Left ventricle myocardium inferior (tissue), 1 donor: ENCODE results near the gene ECEL1. TPM values are rescaled to one million over a fixed set of nuclear protein-coding genes. Genes with fewer than 3 reads are reported as not detected.

Source experiments
- DNase-seq: peaks from one replicate; pipeline ENCODE4 v3.0.0-alpha.2; 2020
- H3K27ac ChIP-seq: fragments of 200-600 bp; replicated peaks from 2 replicates; pipeline ENCODE4 v1.8.0; 2021
- H3K27me3 ChIP-seq: fragments of 200-600 bp; 2 replicates; pipeline ENCODE4 v1.8.0; 2021; ENCODE audit warnings: low read depth
- H3K36me3 ChIP-seq: fragments of 200-600 bp; 2 replicates; pipeline ENCODE4 v1.8.0; 2021
- H3K4me1 ChIP-seq: fragments of 200-600 bp; 2 replicates; pipeline ENCODE4 v1.8.0; 2021
- H3K4me3 ChIP-seq: fragments of 200-600 bp; 2 replicates; pipeline ENCODE4 v1.8.0; 2021; ENCODE audit warnings: mild to moderate bottlenecking, moderate library complexity
- H3K9me3 ChIP-seq: fragments of 200-600 bp; replicated peaks from 2 replicates; pipeline ENCODE4 v1.8.0; 2021
- intact Hi-C: fragments of 100-400 bp; cut with micrococcal nuclease; formaldehyde crosslinking; loops from one replicate; pipeline ENCODE4 v1.11.0; 2022
- total RNA-seq: library from RNA; stranded (reverse); fragmentation: NEBNext Ultra II Directional; extraction: Animal tissue kit (Norgen Biotek cat#: 25700); gene quantifications from one replicate; pipeline ENCODE4 v1.2.1, GENCODE V29; 2021
- TF ChIP-seq, protein P1 (sequence below): fragments of 200-600 bp; IDR thresholded peaks from 2 replicates; pipeline ENCODE4 v1.8.0; 2021; ENCODE audit warnings: antibody characterized with exemption, mild to moderate bottlenecking, borderline replicate concordance
- donor health status: DM: no; HTN: yes; CAD: no; lungs with severe emphysema.

The ECEL1 gene
- total RNA-seq, 1 donor from 2014 or later = not detected

DNA sequence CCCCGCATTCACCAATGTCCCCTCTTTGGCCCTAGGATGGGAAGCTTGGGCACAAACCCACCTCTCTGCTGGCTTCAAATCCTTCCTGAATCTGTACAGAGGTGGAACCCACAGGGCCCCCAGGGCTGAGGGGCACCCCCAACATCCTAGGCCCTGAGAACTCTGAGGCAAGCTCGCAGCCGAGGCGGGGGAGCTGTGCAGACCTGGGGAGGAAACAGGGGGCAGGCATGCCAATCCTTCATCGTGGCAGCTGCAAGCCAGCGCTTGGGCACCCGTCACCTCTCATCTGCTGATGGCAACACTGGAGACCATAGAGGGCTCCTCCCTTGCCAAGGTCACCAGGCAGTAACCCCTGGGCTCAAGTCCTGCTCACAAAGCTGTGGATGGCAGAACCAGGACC is 10.8 kb downstream of the ECEL1 start:
- no peaks in the 10 kb centered on the region for H3K36me3 ChIP-seq
- intact Hi-C loops = no loop called here
- no peak for DNase-seq
- no peak overlapping the region for H3K4me3 ChIP-seq
- TF ChIP-seq, protein P1, sequence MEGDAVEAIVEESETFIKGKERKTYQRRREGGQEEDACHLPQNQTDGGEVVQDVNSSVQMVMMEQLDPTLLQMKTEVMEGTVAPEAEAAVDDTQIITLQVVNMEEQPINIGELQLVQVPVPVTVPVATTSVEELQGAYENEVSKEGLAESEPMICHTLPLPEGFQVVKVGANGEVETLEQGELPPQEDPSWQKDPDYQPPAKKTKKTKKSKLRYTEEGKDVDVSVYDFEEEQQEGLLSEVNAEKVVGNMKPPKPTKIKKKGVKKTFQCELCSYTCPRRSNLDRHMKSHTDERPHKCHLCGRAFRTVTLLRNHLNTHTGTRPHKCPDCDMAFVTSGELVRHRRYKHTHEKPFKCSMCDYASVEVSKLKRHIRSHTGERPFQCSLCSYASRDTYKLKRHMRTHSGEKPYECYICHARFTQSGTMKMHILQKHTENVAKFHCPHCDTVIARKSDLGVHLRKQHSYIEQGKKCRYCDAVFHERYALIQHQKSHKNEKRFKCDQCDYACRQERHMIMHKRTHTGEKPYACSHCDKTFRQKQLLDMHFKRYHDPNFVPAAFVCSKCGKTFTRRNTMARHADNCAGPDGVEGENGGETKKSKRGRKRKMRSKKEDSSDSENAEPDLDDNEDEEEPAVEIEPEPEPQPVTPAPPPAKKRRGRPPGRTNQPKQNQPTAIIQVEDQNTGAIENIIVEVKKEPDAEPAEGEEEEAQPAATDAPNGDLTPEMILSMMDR = no peak
- peaks cover 8% of the 10 kb centered on the region for H3K9me3 ChIP-seq
- H3K27ac ChIP-seq = no peak overlapping the region
- H3K27me3 ChIP-seq = peaks cover 96% of the 10 kb centered on the region
- H3K4me1 ChIP-seq = no peaks in the 10 kb centered on the region

DNA sequence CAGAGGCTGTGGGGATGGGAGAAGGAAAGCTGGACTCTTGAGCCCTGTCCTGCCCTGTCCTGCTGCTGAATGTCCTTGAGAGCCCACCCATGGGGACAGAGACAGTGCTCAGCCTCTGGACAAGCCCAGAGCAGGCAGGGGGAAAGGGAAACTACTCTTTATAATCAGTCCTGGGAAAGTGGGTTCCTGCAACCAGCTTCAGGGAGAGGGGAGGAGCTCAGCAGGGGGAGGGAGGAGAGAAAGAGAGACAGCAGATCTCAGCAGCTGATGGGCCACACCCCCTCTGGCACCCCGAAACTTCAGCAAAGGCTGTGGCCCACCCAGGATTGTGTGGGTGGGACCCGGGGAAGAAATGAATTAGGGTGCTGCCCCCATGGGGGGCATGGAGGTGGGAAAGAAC is 11.6 kb downstream of the ECEL1 start:
- Histone ChIP-seq H3K4me1 (no peaks in the 10 kb centered on the region), H3K27ac (no peak overlapping the region), H3K27me3 (peaks cover 90% of the 10 kb centered on the region), H3K36me3 (no peaks in the 10 kb centered on the region), H3K4me3 (no peak overlapping the region), H3K9me3 (peaks cover 10% of the 10 kb centered on the region)
- intact Hi-C loops = no loop called here
- peak; percentile 3 for DNase-seq
- TF ChIP-seq, protein P1 = no peak

DNA sequence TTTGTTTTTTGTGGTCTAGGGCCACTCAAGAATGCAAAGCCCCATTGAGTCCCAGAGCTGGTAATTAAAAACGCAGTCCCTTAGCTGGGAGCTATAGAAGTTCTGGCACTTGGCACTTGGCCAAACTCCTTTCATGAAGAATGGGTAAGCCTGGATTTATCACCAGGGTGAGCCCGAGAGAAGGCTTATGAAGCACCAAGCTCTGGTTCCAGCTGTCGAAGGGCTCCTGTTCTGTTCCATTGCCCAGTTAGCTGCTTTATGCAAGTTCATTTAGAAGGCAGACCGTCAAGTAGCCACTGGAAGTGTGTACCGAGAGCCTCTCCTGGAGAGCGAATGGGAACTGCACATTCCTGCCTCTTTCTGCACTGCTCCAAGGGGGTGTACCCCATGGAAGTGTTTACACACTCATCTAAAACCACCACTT is 14.2 kb downstream of the ECEL1 start:
- peaks cover 85% of the 10 kb centered on the region for H3K27me3 ChIP-seq
- peaks cover 10% of the 10 kb centered on the region for H3K9me3 ChIP-seq
- H3K4me3 ChIP-seq = no peak overlapping the region
- no peaks in the 10 kb centered on the region for H3K4me1 ChIP-seq
- H3K36me3 ChIP-seq = no peaks in the 10 kb centered on the region
- intact Hi-C loops = no loop called here
- DNase-seq = no peak
- TF ChIP-seq, protein P1 = no peak
- no peak overlapping the region for H3K27ac ChIP-seq

DNA sequence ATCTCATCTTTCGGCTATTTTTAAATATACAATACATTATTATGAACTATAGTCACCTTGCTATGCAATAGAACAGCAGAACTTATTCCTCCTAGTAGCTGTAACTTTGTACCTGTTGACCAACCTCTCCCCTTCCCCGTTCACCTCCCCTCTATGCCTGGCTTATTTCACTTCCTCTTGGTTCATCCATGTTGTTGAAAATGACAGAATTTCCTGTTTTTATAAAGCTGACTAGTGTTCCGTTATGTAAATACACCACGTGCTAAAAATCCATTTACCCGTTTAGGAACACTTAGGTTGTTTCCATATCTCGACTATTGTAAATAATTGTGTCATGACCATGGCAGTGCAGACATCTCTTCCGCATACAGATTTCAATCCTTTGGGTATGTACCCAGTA is 21.4 kb downstream of the ECEL1 start:
- no peaks in the 10 kb centered on the region for H3K36me3 ChIP-seq
- no peak overlapping the region for H3K27ac ChIP-seq
- TF ChIP-seq, protein P1 = no peak
- H3K4me3 ChIP-seq = no peak overlapping the region
- H3K4me1 ChIP-seq = no peaks in the 10 kb centered on the region
- H3K27me3 ChIP-seq = peaks cover 58% of the 10 kb centered on the region
- DNase-seq = no peak
- intact Hi-C loops = no loop called here
- peaks cover 4% of the 10 kb centered on the region for H3K9me3 ChIP-seq

DNA sequence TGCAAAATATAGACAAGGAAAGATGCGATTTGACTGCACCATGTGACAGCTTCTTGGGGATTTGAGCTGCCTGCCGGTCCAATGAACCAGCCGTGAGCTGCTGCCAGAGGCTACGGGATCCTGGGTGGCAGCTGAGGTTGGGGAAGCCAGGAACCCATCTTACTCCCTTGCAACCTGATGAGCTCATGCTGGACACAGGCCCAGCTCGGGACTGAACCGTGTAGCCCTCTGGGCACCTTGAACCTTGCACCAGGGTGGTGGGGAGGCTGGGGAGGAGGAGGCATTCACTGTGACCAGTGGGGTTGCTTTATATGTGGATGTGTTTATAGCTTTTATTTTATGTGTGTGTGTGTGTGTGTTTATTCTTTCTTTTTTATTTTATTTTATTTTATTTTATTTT is 22.6 kb downstream of the ECEL1 start:
- TF ChIP-seq, protein P1 = no peak
- no peak for DNase-seq

DNA sequence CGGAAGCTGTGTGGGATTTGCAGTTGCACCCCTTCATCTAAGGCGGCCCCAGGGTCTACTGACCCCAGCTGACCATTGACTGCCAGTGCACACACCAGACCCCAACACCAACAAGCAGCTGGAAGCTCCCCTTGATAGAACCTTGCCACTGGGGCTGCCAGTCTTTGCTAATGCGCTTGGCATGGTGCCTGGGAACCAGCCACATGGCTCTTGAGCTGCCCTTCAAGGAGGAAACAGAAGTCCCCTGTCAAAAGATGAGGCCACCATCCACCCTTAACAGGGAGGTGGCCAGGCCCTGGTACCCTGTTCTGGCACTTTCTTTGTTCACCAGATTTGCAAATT is 23.1 kb downstream of the ECEL1 start:
- no peaks in the 10 kb centered on the region for H3K4me1 ChIP-seq
- no peak for DNase-seq
- H3K4me3 ChIP-seq = no peak overlapping the region
- intact Hi-C loops = no loop called here
- no peaks in the 10 kb centered on the region for H3K36me3 ChIP-seq
- H3K27ac ChIP-seq = no peak overlapping the region
- peaks cover 58% of the 10 kb centered on the region for H3K27me3 ChIP-seq
- H3K9me3 ChIP-seq = peaks cover 4% of the 10 kb centered on the region
- TF ChIP-seq, protein P1 = no peak

More for the DNA sequence above, 22.6 kb downstream of the ECEL1 start:
- Histone ChIP-seq H3K36me3 (no peaks in the 10 kb centered on the region), H3K4me3 (no peak overlapping the region), H3K27ac (no peak overlapping the region), H3K9me3 (peaks cover 4% of the 10 kb centered on the region), H3K27me3 (peaks cover 58% of the 10 kb centered on the region), H3K4me1 (no peaks in the 10 kb centered on the region)
- intact Hi-C loops = no loop called here
